PC-3 (cell line): ENCODE data around the gene L3MBTL4. TPM values are rescaled to one million over a fixed set of nuclear protein-coding genes. Genes with fewer than 3 reads are reported as not detected.

Experiments
- ATAC-seq: fragments of 200-7000 bp; cut with Tn5 transposase; 2 replicates; pipeline ENCODE4 v1.9.1; 2020; ENCODE audit warnings: mild to moderate bottlenecking, moderate library complexity
- BruUV-seq: library from RNA; stranded (reverse); fragments of 400-500 nt; replicated peaks from 2 replicates; lab custom pipeline; 2021; lab: Mats Ljungman, UMichigan
- CTCF ChIA-PET: fragments of 300-600 bp; sonication (Branson Sonifier 250); formaldehyde crosslinking; loops from one replicate; lab custom pipeline; 2022; ENCODE audit warnings: antibody characterized with exemption; lab: Charles Lee
- POLR2A ChIA-PET: fragments of 300-600 bp; sonication (Branson Sonifier 250); formaldehyde crosslinking; loops from one replicate; lab custom pipeline; 2022; ENCODE audit warnings: antibody characterized with exemption; ENCODE audit not compliant: unreplicated experiment; lab: Charles Lee
- DNase-seq: peaks from one replicate; pipeline ENCODE4 v3.0.0-alpha.2; 2015
- H2AFZ ChIP-seq: fragments of 300-600 bp; sonication (generic); 2 replicates; pipeline ENCODE4 v1.6.0; 2016; ENCODE audit warnings: antibody characterized with exemption, low read length
- H3F3A ChIP-seq: fragments of 300-600 bp; sonication (generic); one replicate; pipeline ENCODE4 v1.6.0; 2017; ENCODE audit warnings: antibody characterized with exemption, low read length, control low read depth, mild to moderate bottlenecking; ENCODE audit not compliant: unreplicated experiment
- H3K27ac ChIP-seq: fragments of 300-600 bp; sonication (generic); 2 replicates; pipeline ENCODE4 v1.5.1; 2016; ENCODE audit warnings: mild to moderate bottlenecking, low read length
- H3K27me3 ChIP-seq: fragments of 300-600 bp; sonication (generic); 2 replicates; pipeline ENCODE4 v1.6.1; 2016; ENCODE audit warnings: low read length, mixed read lengths
- H3K36me3 ChIP-seq: fragments of 300-600 bp; sonication (generic); 2 replicates; pipeline ENCODE4 v1.6.1; 2016; ENCODE audit warnings: low read depth, mixed run types, low read length, mixed read lengths
- H3K4me1 ChIP-seq: fragments of 300-600 bp; sonication (generic); 2 replicates; pipeline ENCODE4 v1.5.1; 2016; ENCODE audit warnings: low read length; ENCODE audit not compliant: insufficient read depth
- H3K4me2 ChIP-seq: fragments of 300-600 bp; sonication (generic); 2 replicates; pipeline ENCODE4 v1.6.0; 2016; ENCODE audit warnings: low read length
- H3K4me3 ChIP-seq: fragments of 300-600 bp; sonication (generic); 2 replicates; pipeline ENCODE4 v1.5.1; 2016; ENCODE audit warnings: mild to moderate bottlenecking, low read length, mixed read lengths
- H3K79me2 ChIP-seq: fragments of 300-600 bp; sonication (generic); 2 replicates; pipeline ENCODE4 v1.6.1; 2017; ENCODE audit warnings: low read length, mixed read lengths
- H3K9ac ChIP-seq: fragments of 300-600 bp; sonication (generic); 2 replicates; pipeline ENCODE4 v1.6.0; 2016; ENCODE audit warnings: mild to moderate bottlenecking, low read length
- H3K9me2 ChIP-seq: fragments of 300-600 bp; sonication (generic); replicated peaks from 2 replicates; pipeline ENCODE4 v1.6.1; 2016; ENCODE audit warnings: mixed run types, low read length, mixed read lengths
- H3K9me3 ChIP-seq: fragments of 300-600 bp; sonication (generic); 2 replicates; pipeline ENCODE4 v1.6.1; 2016; ENCODE audit warnings: low read length, mixed read lengths
- H4K20me1 ChIP-seq: fragments of 300-600 bp; sonication (generic); 2 replicates; pipeline ENCODE4 v1.6.1; 2016; ENCODE audit warnings: low read length, mixed read lengths
- CTCF ChIP-seq: fragments of 300-600 bp; sonication (generic); conservative IDR thresholded peaks from 2 replicates; pipeline ENCODE4 v1.5.1; 2017; ENCODE audit warnings: antibody characterized with exemption, low read depth, mild to moderate bottlenecking, low read length
- EZH2 ChIP-seq: fragments of 300-600 bp; sonication (generic); IDR thresholded peaks from one replicate; pipeline ENCODE4 v1.6.1; 2017; ENCODE audit warnings: antibody characterized with exemption, mild to moderate bottlenecking, low read length; ENCODE audit not compliant: unreplicated experiment
- EZH2phosphoT487 ChIP-seq: fragments of 300-600 bp; sonication (generic); IDR thresholded peaks from 2 replicates; pipeline ENCODE4 v1.6.1; 2018; ENCODE audit warnings: mild to moderate bottlenecking, antibody characterized with exemption, low read length, borderline replicate concordance
- intact Hi-C: fragments of 100-400 bp; cut with micrococcal nuclease; formaldehyde crosslinking; loops from 2 replicates; pipeline ENCODE4 v1.9.0; 2023
- total RNA-seq: library from RNA; depleted of rRNA; stranded (reverse); fragments of >200 nt; gene quantifications from 2 replicates; pipeline ENCODE4 v1.2.3, GENCODE V29; 2014

The L3MBTL4 gene
- total RNA-seq, 1 experiment from 2014 or later = 0.47 TPM

DNA sequence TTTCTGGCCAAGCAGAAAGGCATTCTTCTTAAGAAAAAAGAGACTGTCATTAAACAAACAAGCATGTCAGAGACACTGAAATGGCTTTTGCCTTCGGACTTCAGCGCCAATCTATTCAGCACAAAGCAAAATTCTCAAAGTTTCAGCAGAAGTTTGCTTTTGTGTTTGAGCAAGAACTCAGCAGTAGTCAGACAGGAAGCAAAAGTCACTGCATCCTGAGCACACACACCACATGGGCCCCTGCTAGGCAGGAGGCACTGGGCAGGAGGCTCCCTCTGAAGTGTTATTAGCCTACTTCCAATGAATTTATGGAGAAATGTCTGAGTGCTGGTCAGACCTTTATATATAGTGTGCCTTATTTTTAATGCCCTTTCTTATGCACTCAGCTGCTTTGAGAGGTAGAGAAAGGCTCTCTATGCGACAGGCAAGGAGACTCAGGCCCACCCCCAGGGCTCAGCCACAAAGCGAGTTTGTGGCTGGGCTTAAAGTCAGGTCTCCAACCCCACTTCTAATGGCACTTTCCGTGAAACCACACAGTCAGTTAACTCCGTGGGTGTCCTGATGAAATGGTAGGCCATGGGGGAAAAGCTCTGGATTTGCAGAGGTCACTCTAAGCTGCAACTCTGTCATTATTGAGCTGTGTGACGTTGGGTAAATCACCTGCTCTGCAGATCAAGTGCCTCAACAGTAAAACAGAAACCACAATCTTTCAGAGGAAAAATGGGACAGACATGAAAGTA, 358.4 kb downstream of the L3MBTL4 start:
- no peaks in the 10 kb centered on the region for H3K9me2 ChIP-seq
- TF ChIP-seq EZH2phosphoT487 = no peak
- no peak for TF ChIP-seq CTCF
- TF ChIP-seq EZH2 = no peak
- no peaks in the 10 kb centered on the region for H4K20me1 ChIP-seq
- H3K4me3 ChIP-seq = peak overlapping the region; percentile 36
- H3K79me2 ChIP-seq = no peaks in the 10 kb centered on the region
- POLR2A ChIA-PET = no interaction called here
- H3F3A ChIP-seq = peaks cover 7% of the 10 kb centered on the region
- no peaks in the 10 kb centered on the region for H3K9me3 ChIP-seq
- H3K4me2 ChIP-seq = peak overlapping the region; percentile 73
- DNase-seq (peak; percentile 69), ATAC-seq (peak; percentile 78)
- peaks cover 47% of the 10 kb centered on the region for H3K4me1 ChIP-seq
- peak overlapping the region; percentile 97 for H3K27ac ChIP-seq
- no peaks in the 10 kb centered on the region for H3K36me3 ChIP-seq
- peak overlapping the region; percentile 80 for H3K9ac ChIP-seq
- CTCF ChIA-PET = no interaction called here
- H2AFZ ChIP-seq = peak overlapping the region; percentile 58
- intact Hi-C loops = loop anchor here (1.0 to 5.0 kb wide), 4 partner anchors 13 to 296 kb away; no protein-coding TSS in a partner anchor
- BruUV-seq = TSS peak; percentile 83
- H3K27me3 ChIP-seq = no peaks in the 10 kb centered on the region

DNA sequence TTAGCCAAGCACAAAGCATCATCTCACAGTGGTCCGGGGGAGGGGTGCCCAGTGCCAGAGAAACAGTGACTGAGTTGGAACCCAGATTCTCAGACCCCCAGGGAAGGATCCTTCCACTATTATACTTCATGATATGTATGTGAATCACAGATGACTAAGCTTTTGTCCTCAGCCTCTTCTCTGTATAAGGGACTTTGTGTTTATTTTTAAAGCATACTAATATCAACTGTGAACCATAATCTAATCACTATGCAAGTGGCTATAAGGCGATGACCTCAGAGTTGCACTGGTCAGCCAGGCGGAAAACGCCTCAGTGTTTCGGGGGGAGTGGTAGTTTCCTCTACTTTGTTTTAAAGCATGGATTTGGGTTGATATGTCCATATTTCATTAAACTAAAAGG, 359.0 kb downstream of the L3MBTL4 start:
- ChIA-PET POLR2A (interaction anchor here (0.7 kb wide), 1 partner anchor 287 kb away, joined by 3 read pairs; no protein-coding TSS in a partner anchor), CTCF (no interaction called here)
- DNase-seq = peak; percentile 88
- no peak for TF ChIP-seq EZH2phosphoT487
- no peak for TF ChIP-seq CTCF
- TF ChIP-seq EZH2 = no peak
- no TSS peak for BruUV-seq
- Histone ChIP-seq H3F3A (peaks cover 7% of the 10 kb centered on the region), H4K20me1 (no peaks in the 10 kb centered on the region), H3K9me2 (no peaks in the 10 kb centered on the region), H3K4me2 (peak overlapping the region; percentile 73), H3K9me3 (no peaks in the 10 kb centered on the region), H3K4me3 (peak overlapping the region; percentile 36), H3K27ac (peak overlapping the region; percentile 97), H3K27me3 (no peaks in the 10 kb centered on the region), H2AFZ (peak overlapping the region; percentile 58), H3K4me1 (peaks cover 47% of the 10 kb centered on the region), H3K36me3 (no peaks in the 10 kb centered on the region), H3K9ac (peak overlapping the region; percentile 80), H3K79me2 (no peaks in the 10 kb centered on the region)
- ATAC-seq = peak; percentile 89
- intact Hi-C loops = loop anchor here (1.0 to 5.0 kb wide), 5 partner anchors 14 to 297 kb away; no protein-coding TSS in a partner anchor
